Activated CD4-positive, alpha-beta T cell treated with anti-CD3 and anti-CD28 coated beads, Interleukin-2, Interleukin-4, amounts not matched to agents 100 ng/mL and 50 ng/mL, durations not matched to agents 16 hours and 8 hours (primary cell): ENCODE measurements around the gene TMBIM1.

Source experiments
- DNase-seq: peaks from one replicate; pipeline ENCODE4 v3.0.0-alpha.2; 2020; ENCODE audit warnings: low spot score

Gene TMBIM1

DNA sequence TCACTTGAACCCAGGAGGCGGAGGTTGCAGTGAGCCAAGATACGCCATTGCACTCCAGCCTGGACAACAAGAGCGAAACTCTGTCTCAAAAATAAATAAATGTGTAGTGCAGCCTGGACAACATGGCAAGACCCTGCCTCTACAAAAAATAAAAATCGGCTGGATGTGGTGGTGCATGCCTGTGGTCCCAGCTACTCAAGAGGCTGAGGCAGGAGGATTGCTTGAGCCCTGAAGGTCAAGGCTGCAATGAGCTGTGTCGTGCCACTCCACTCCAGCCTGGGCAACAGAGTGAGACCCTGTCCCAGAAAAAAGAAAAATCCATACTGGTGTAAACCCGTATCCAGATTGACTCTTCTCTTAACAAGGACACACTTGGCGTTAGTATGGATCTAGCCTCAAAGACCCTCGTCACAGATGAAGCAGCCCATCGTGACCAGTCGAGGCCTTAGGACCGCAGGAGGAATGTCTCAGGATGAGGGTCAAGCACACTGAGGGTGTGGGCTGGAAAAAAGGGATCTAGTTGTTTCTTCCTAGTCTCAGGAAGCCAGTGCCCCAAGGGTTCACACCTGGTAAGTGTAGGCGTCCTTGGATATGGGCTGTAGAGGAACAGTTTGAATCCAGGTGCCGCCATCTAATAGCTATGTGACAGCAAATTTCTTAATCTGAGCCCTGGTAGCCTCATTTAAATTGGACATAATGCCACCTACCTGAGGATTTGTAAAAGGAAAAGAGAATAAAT, 35.5 kb downstream of the TMBIM1 start:
- no peak for DNase-seq

GRCh38 chr2:218255446-218255845, 36.9 kb downstream of the TMBIM1 start:
- no peak for DNase-seq

- no peak for DNase-seq
These were observed 39.1 kb downstream of the TMBIM1 start for GRCh38 chr2:218253232-218253625.

DNA sequence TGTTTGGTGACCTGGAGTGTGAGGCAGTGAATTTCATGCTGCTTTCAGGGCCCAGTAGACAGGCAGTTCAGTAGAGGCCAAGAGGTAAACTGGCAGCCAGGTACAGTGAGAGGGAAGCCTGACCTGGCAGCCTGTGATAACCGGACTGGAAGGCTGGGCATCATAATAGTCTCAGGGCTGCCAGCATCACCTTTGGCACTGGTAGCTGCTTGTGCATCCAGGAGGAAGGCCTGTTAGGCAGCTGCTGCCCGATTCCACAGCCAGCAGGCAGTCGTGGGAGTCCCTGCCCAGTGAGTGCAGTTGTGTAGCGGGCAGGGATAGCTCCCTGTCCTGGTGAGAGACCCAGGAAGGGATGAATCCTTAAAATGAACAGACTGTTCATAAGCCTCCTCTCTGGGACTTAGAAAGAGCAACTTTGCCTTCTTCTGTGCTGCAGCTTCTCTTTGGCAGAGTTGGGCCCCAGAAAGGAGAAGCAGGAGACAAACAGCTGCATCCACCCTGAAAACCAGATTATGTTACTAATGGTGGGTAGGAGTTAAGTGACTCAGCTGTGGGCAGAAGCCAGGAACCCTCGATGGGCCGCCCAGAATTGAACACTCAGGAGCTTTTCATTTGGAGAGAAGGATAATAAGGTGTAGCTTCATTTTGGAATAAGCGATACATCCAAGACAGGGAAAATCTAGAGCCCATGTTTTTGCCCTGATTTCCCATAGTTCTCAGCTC, 39.6 kb downstream of the TMBIM1 start:
- no peak for DNase-seq

GRCh38 chr2:218249691-218250090, 42.6 kb downstream of the TMBIM1 start:
- DNase-seq, result no peak

DNA sequence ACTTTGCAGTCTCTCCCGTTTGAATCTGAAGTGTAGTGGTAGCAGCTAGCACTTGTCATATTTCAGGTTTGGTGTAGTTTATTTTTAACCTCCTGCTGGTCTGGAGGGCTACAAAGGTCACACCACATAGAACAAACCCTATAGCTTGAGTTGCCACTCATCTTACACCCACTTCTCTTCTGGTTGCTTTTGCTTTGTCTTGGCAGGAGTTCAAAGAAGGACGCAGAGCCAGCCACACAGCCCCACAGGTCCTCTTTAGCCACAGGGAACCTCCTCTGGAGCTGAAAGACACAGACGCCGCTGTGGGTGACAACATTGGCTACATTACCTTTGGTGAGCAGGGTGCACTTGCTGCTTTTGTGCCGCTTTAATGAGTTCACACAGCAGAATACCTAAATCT, 47.1 kb downstream of the TMBIM1 start:
- DNase-seq, result no peak

DNA sequence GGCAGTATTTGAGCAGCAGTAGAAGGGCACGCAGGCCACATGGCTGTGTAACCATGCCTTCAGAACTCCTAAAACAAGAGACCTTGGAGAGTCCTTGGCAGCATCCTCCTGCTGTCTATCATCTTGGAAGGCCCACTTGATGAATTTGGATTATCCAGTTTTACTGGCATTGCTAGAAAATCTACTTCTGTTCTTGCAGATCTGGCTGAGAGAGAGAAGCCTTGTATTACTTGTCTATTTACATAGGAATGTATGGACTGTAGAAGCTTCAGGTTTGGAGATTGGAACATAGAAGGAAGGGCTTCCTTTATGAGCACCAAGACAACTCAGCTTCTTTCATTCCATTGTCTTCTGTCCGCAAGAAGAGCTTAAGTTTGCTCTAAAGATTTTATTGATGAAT, 47.6 kb downstream of the TMBIM1 start:
- no peak for DNase-seq

GRCh38 chr2:218244204-218244603, 48.1 kb downstream of the TMBIM1 start:
- no peak for DNase-seq

DNA sequence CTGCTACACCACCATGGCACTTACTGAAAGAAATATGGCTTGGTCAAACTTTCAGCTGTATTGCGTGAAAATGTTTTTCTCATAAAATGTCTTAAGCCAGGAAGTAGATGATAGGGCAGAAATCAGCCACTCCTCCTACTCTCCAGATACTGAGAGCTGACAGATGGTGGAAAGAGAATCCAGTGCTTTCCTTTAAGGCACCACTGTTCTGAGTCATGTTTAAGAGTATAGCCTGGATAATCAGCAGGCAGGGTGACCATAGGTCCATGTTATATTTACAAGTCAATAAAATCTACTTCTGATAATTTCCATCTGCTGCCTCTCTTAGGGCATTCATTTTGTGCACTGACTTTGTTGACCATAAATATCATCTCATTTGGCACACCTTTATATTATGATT, 53.4 kb downstream of the TMBIM1 start:
- no peak for DNase-seq

GRCh38 chr2:218236829-218237228, 55.5 kb downstream of the TMBIM1 start:
- DNase-seq, result no peak

- DNase-seq, result no peak
These were observed 57.3 kb downstream of the TMBIM1 start for GRCh38 chr2:218235017-218235416.

- no peak for DNase-seq
These were observed 57.8 kb downstream of the TMBIM1 start for GRCh38 chr2:218234521-218234920.

- DNase-seq, result no peak
These were observed 58.8 kb downstream of the TMBIM1 start for GRCh38 chr2:218233543-218233942.

GRCh38 chr2:218230882-218231281, 61.4 kb downstream of the TMBIM1 start:
- DNase-seq, result peak; percentile 63

DNA sequence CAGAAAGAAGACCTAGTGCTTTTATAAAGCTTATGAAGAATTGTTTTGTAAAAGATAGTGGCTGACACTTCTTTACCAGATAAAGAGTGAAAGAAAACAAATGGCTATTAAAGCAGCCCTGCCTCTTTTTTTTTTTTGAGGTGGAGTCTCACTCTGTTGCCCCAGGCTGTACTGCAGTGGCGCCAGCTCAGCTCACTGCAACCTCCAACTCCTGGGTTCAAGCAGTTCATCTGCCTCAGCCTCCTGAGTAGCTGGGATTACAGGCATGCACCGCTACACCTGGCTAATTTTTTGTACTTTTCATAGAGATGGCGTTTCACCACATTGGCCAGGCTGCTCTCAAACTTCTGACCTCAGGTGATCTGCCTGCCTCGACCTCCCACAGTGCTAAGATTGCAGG, 62.5 kb downstream of the TMBIM1 start:
- DNase-seq, result peak; percentile 31

DNA sequence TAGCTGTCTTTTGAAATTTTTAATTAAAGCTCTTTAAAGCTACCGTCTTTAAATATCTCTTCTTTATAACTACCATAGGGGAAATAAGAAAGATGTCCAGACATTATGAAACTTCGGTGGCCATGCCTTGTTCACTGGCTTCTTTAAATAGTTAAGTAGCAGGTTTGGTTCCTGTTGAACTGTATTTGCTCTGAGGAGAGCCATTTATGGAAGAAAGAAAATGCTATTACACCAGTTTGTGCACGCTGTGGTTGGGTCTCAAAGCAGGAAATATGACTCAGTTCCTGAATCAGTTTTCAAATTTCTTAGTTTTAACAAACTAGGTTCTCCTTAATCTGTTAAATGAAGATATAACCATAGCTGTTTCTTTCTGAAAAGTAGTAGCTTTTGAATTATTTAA, 63.1 kb downstream of the TMBIM1 start:
- DNase-seq, result peak; percentile 86

- DNase-seq, result no peak
These were observed 63.8 kb downstream of the TMBIM1 start for GRCh38 chr2:218228366-218229090.

DNA sequence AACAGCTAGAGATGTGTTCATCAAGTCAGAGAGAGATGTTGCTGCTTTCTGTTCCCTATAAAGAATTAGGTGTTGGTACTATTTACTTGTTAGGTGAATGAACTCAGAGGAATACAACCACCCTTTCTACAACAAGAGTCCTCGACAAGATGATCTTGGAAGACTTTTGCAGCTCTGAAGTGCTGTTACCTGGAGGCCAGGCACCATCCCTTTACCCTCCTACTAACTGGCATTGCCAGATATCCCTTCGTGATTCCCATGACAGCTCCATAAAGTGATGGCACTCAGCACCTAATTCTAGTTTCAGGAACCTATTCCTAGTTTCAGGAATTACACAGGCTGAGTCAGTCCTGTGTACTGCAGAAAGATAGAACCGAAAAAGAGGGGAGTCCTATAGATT, 65.4 kb downstream of the TMBIM1 start:
- DNase-seq, result no peak
